Measurements from ENCODE around the gene ZDHHC20. TPM values are rescaled to one million over a fixed set of nuclear protein-coding genes. Genes with fewer than 3 reads are reported as not detected.

ZDHHC20 gene
- total RNA-seq, 1 experiment from 2014 or later = 110 TPM

DNA sequence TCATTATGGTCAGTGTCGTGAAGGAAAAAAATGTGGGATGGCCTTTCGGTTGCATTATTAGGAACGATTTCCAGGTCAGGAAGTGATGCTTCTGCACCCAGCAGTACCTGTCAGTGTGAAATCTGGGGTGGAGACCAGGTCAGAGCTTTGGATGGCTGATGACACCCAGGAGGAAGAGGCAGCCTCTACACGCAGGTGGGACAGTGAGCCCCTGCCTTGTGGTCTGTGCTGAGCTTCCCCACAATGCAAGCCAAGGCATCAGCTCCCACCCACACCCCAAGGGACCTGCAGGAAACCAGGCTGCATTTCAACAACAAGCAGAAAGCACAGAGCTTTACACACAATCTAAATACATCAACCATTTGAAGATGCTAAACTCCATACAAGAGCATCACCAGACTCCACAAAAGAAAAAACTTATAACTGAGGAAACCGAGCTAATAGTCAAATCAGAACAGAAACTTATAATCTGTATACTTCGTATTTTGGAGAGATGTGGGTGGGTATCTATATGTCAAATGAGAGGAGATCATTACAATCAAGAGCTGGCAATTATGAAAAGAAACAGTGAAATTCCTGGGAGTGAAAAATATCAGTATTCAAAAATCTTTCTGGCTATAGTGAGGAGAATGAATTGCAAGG is 130.1 kb downstream of the ZDHHC20 start:
- CTCF ChIA-PET = no interaction called here

More for the DNA sequence above, 130.1 kb downstream of the ZDHHC20 start:
- no peaks in the 10 kb centered on the region for H3K27me3 ChIP-seq (ENCODE audit: insufficient read depth, low read length)
- no peaks in the 10 kb centered on the region for H4K20me1 ChIP-seq (ENCODE audit: insufficient read depth)
- ChIA-PET RAD21 (ENCODE audit: low non-redundant PET in 1 of 2, low total read pairs in 2 of 2, uncharacterized antibody in 2 of 2, unreplicated experiment in 2 of 2) (no interaction called here), POLR2A (no interaction called here)
- ATAC-seq (no peak), DNase-seq (ENCODE audit: low read depth, low spot score) (no peak)
- intact Hi-C loops (cut with micrococcal nuclease) = no loop called here
- no peak overlapping the region for H3K4me3 ChIP-seq (replicated peaks in 1 of 2; ENCODE audit: low read depth in 1 of 2, low read length in 2 of 2)
- H3K4me2 ChIP-seq (ENCODE audit: low read length) = no peak overlapping the region
- no peak overlapping the region for H3K27ac ChIP-seq (ENCODE audit: low read depth, low read length)
- TF ChIP-seq POLR2AphosphoS5 (IDR thresholded peaks at IDR 0.05; ENCODE audit: low read depth, low read length) (no peak), ZNF274 (IDR thresholded peaks at IDR 0.05; ENCODE audit: low read depth, low read length) (no peak), ELF1 (IDR thresholded peaks at IDR 0.05; ENCODE audit: borderline replicate concordance, low read depth) (no peak), SP1 (IDR thresholded peaks at IDR 0.05; ENCODE audit: low read depth) (no peak), SRF (IDR thresholded peaks at IDR 0.05; ENCODE audit: low read depth) (no peak), SIN3A (IDR thresholded peaks at IDR 0.05; ENCODE audit: low read depth) (no peak), EZH2phosphoT487 (IDR thresholded peaks at IDR 0.05; ENCODE audit: borderline replicate concordance) (no peak), JUND (IDR thresholded peaks at IDR 0.05) (no peak), EZH2 (IDR thresholded peaks at IDR 0.05) (no peak), CBX3 (IDR thresholded peaks at IDR 0.05; ENCODE audit: low read depth) (no peak), CEBPB (IDR thresholded peaks at IDR 0.05; ENCODE audit: low read depth) (no peak)
- TF ChIP-seq, protein P1, sequence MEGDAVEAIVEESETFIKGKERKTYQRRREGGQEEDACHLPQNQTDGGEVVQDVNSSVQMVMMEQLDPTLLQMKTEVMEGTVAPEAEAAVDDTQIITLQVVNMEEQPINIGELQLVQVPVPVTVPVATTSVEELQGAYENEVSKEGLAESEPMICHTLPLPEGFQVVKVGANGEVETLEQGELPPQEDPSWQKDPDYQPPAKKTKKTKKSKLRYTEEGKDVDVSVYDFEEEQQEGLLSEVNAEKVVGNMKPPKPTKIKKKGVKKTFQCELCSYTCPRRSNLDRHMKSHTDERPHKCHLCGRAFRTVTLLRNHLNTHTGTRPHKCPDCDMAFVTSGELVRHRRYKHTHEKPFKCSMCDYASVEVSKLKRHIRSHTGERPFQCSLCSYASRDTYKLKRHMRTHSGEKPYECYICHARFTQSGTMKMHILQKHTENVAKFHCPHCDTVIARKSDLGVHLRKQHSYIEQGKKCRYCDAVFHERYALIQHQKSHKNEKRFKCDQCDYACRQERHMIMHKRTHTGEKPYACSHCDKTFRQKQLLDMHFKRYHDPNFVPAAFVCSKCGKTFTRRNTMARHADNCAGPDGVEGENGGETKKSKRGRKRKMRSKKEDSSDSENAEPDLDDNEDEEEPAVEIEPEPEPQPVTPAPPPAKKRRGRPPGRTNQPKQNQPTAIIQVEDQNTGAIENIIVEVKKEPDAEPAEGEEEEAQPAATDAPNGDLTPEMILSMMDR (IDR thresholded peaks at IDR 0.05 in 2 of 3, conservative IDR thresholded peaks at IDR 0.05 in 1 of 3; ENCODE audit: borderline replicate concordance in 1 of 3, insufficient read depth in 1 of 3, low read depth in 2 of 3, low read length in 2 of 3) = no peak
- TF ChIP-seq, protein P2, sequence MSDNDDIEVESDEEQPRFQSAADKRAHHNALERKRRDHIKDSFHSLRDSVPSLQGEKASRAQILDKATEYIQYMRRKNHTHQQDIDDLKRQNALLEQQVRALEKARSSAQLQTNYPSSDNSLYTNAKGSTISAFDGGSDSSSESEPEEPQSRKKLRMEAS (IDR thresholded peaks at IDR 0.05) = no peak
- TF ChIP-seq, protein P3, sequence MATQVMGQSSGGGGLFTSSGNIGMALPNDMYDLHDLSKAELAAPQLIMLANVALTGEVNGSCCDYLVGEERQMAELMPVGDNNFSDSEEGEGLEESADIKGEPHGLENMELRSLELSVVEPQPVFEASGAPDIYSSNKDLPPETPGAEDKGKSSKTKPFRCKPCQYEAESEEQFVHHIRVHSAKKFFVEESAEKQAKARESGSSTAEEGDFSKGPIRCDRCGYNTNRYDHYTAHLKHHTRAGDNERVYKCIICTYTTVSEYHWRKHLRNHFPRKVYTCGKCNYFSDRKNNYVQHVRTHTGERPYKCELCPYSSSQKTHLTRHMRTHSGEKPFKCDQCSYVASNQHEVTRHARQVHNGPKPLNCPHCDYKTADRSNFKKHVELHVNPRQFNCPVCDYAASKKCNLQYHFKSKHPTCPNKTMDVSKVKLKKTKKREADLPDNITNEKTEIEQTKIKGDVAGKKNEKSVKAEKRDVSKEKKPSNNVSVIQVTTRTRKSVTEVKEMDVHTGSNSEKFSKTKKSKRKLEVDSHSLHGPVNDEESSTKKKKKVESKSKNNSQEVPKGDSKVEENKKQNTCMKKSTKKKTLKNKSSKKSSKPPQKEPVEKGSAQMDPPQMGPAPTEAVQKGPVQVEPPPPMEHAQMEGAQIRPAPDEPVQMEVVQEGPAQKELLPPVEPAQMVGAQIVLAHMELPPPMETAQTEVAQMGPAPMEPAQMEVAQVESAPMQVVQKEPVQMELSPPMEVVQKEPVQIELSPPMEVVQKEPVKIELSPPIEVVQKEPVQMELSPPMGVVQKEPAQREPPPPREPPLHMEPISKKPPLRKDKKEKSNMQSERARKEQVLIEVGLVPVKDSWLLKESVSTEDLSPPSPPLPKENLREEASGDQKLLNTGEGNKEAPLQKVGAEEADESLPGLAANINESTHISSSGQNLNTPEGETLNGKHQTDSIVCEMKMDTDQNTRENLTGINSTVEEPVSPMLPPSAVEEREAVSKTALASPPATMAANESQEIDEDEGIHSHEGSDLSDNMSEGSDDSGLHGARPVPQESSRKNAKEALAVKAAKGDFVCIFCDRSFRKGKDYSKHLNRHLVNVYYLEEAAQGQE (IDR thresholded peaks at IDR 0.05; ENCODE audit: low read depth) = no peak
- TF ChIP-seq, protein P4, sequence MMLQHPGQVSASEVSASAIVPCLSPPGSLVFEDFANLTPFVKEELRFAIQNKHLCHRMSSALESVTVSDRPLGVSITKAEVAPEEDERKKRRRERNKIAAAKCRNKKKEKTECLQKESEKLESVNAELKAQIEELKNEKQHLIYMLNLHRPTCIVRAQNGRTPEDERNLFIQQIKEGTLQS (IDR thresholded peaks at IDR 0.05) = no peak
- TF ChIP-seq, protein P5, sequence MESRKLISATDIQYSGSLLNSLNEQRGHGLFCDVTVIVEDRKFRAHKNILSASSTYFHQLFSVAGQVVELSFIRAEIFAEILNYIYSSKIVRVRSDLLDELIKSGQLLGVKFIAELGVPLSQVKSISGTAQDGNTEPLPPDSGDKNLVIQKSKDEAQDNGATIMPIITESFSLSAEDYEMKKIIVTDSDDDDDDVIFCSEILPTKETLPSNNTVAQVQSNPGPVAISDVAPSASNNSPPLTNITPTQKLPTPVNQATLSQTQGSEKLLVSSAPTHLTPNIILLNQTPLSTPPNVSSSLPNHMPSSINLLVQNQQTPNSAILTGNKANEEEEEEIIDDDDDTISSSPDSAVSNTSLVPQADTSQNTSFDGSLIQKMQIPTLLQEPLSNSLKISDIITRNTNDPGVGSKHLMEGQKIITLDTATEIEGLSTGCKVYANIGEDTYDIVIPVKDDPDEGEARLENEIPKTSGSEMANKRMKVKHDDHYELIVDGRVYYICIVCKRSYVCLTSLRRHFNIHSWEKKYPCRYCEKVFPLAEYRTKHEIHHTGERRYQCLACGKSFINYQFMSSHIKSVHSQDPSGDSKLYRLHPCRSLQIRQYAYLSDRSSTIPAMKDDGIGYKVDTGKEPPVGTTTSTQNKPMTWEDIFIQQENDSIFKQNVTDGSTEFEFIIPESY (IDR thresholded peaks at IDR 0.05; ENCODE audit: extremely low read depth, insufficient replicate concordance, low read length) = no peak
- no TSS peak for BruUV-seq (replicated peaks)
- no peak overlapping the region for H2AFZ ChIP-seq (ENCODE audit: low read depth, low read length, poor library complexity, severe bottlenecking)
- no peak overlapping the region for H3K9ac ChIP-seq (ENCODE audit: low read length)
- no peaks in the 10 kb centered on the region for H3K9me3 ChIP-seq (ENCODE audit: control insufficient read depth in 1 of 2, insufficient read depth in 1 of 2, low read depth in 1 of 2, low read length in 2 of 2)
- no peaks in the 10 kb centered on the region for H3K36me3 ChIP-seq (ENCODE audit: control insufficient read depth in 1 of 2, insufficient read depth in 2 of 2, low read length in 2 of 2)
- no peaks in the 10 kb centered on the region for H3K79me2 ChIP-seq (ENCODE audit: insufficient read depth, low read length)
- H3K9me2 ChIP-seq (ENCODE audit: insufficient read depth) = no peaks in the 10 kb centered on the region
- H3K4me1 ChIP-seq (ENCODE audit: control insufficient read depth in 1 of 2, insufficient read depth in 2 of 2, low read length in 2 of 2) = no peaks in the 10 kb centered on the region
